ENCODE data around the gene COL4A2. TPM values are rescaled to one million over a fixed set of nuclear protein-coding genes. Genes with fewer than 3 reads are reported as not detected.

Gene COL4A2
- total and polyA plus RNA-seq, 2 experiments from 2014 or later = 146 to 455 TPM

GRCh38 chr13:110367620-110368019 lies 60.5 kb downstream of the COL4A2 start:
- no peaks in the 10 kb centered on the region for H4K20me1 ChIP-seq (ENCODE audit: insufficient read depth)
- no peak overlapping the region for H2AFZ ChIP-seq
- H3K9ac ChIP-seq = no peak overlapping the region
- no peaks in the 10 kb centered on the region for H3K9me2 ChIP-seq (ENCODE audit: insufficient read depth)
- peaks cover 10% of the 10 kb centered on the region for H3F3A ChIP-seq (ENCODE audit: insufficient read depth)
- H3K27me3 ChIP-seq (replicated peaks; ENCODE audit: insufficient read depth) = no peaks in the 10 kb centered on the region
- no peaks in the 10 kb centered on the region; the same call in 1 of the 2 replicates for H3K4me1 ChIP-seq (ENCODE audit: insufficient read depth)
- H3K79me2 ChIP-seq (ENCODE audit: insufficient read depth) = no peaks in the 10 kb centered on the region
- no peak overlapping the region for H3K4me3 ChIP-seq
- DNase-seq = no peak
- no peak overlapping the region for H3K4me2 ChIP-seq (ENCODE audit: unreplicated experiment)
- H3K27ac ChIP-seq = no peak overlapping the region
- in situ Hi-C loops (cut with MboI) = no loop called here
- no peaks in the 10 kb centered on the region for H3K9me3 ChIP-seq (ENCODE audit: low read depth)
- TF ChIP-seq EZH2phosphoT487 (IDR thresholded peaks at IDR 0.05; ENCODE audit: insufficient read depth, low read depth) = no peak
- TF ChIP-seq EZH2 (IDR thresholded peaks at IDR 0.05; ENCODE audit: insufficient read depth, poor library complexity, severe bottlenecking) = no peak
- WGBS, 2 experiments (ENCODE audit: low coverage in 1 of 2, low lambda C conversion rate in 2 of 2, missing lambda C conversion rate in 2 of 2) = 66 to 73% methylated on average over 4 of the region's 4 CpGs
- no peaks in the 10 kb centered on the region for H3K36me3 ChIP-seq (ENCODE audit: low read depth)

- Histone ChIP-seq H3K9me2 (ENCODE audit: insufficient read depth) (no peaks in the 10 kb centered on the region), H3F3A (ENCODE audit: insufficient read depth) (0 out of 2 replicates have a peak, but pooled peaks cover 8% of the 10 kb centered on the region), H3K79me2 (ENCODE audit: insufficient read depth) (no peaks in the 10 kb centered on the region; the same call in 1 of the 2 replicates), H3K9ac (no peak overlapping the region), H4K20me1 (ENCODE audit: insufficient read depth) (no peaks in the 10 kb centered on the region), H3K4me2 (ENCODE audit: unreplicated experiment) (no peak overlapping the region), H3K4me3 (no peak overlapping the region), H3K36me3 (ENCODE audit: low read depth) (no peaks in the 10 kb centered on the region), H2AFZ (no peak overlapping the region), H3K9me3 (ENCODE audit: low read depth) (no peaks in the 10 kb centered on the region), H3K27ac (no peak overlapping the region), H3K27me3 (replicated peaks; ENCODE audit: insufficient read depth) (no peaks in the 10 kb centered on the region), H3K4me1 (ENCODE audit: insufficient read depth) (no peaks in the 10 kb centered on the region; the same call in 1 of the 2 replicates)
- TF ChIP-seq EZH2 (IDR thresholded peaks at IDR 0.05; ENCODE audit: insufficient read depth, poor library complexity, severe bottlenecking) = no peak
- TF ChIP-seq EZH2phosphoT487 (IDR thresholded peaks at IDR 0.05; ENCODE audit: insufficient read depth, low read depth) = no peak
- in situ Hi-C loops (cut with MboI) = no loop called here
- WGBS, 2 experiments (ENCODE audit: low coverage in 1 of 2, low lambda C conversion rate in 2 of 2, missing lambda C conversion rate in 2 of 2) = 85 to 93% methylated on average over 2 of the region's 2 CpGs
- no peak for DNase-seq
Observed at GRCh38 chr13:110368408-110368807, 61.3 kb downstream of the COL4A2 start.

GRCh38 chr13:110369400-110369799 lies 62.3 kb downstream of the COL4A2 start:
- Histone ChIP-seq H3F3A (ENCODE audit: insufficient read depth) (0 out of 2 replicates have a peak, but pooled peaks cover 8% of the 10 kb centered on the region), H3K4me3 (no peak overlapping the region), H3K79me2 (ENCODE audit: insufficient read depth) (no peaks in the 10 kb centered on the region; the same call in 1 of the 2 replicates), H3K27me3 (replicated peaks; ENCODE audit: insufficient read depth) (no peaks in the 10 kb centered on the region), H3K9me2 (ENCODE audit: insufficient read depth) (no peaks in the 10 kb centered on the region), H2AFZ (no peak overlapping the region), H3K9ac (no peak overlapping the region), H3K36me3 (ENCODE audit: low read depth) (no peaks in the 10 kb centered on the region), H4K20me1 (ENCODE audit: insufficient read depth) (no peaks in the 10 kb centered on the region), H3K4me1 (ENCODE audit: insufficient read depth) (peaks cover under 1% of the 10 kb centered on the region; the same call in 1 of the 2 replicates), H3K9me3 (ENCODE audit: low read depth) (no peaks in the 10 kb centered on the region), H3K4me2 (ENCODE audit: unreplicated experiment) (no peak overlapping the region), H3K27ac (no peak overlapping the region)
- WGBS, 2 experiments (ENCODE audit: low coverage in 1 of 2, low lambda C conversion rate in 2 of 2, missing lambda C conversion rate in 2 of 2) = 92 to 96% methylated on average over 5 of the region's 5 CpGs
- no peak for TF ChIP-seq EZH2 (IDR thresholded peaks at IDR 0.05; ENCODE audit: insufficient read depth, poor library complexity, severe bottlenecking)
- no peak for TF ChIP-seq EZH2phosphoT487 (IDR thresholded peaks at IDR 0.05; ENCODE audit: insufficient read depth, low read depth)
- no peak for DNase-seq
- in situ Hi-C loops (cut with MboI) = no loop called here

GRCh38 chr13:110371550-110372465 lies 64.7 kb downstream of the COL4A2 start:
- WGBS, 2 experiments (ENCODE audit: low coverage in 1 of 2, low lambda C conversion rate in 2 of 2, missing lambda C conversion rate in 2 of 2) = 92 to 93% methylated on average over 20 of the region's 20 CpGs
- Histone ChIP-seq H3K9me2 (ENCODE audit: insufficient read depth) (no peaks in the 10 kb centered on the region), H4K20me1 (ENCODE audit: insufficient read depth) (no peaks in the 10 kb centered on the region), H3K27me3 (replicated peaks; ENCODE audit: insufficient read depth) (no peaks in the 10 kb centered on the region), H3K27ac (no peak overlapping the region), H3K79me2 (ENCODE audit: insufficient read depth) (no peaks in the 10 kb centered on the region; the same call in 1 of the 2 replicates), H3K4me3 (no peak overlapping the region), H3K4me1 (ENCODE audit: insufficient read depth) (peaks cover 5% of the 10 kb centered on the region; the same call in 1 of the 2 replicates), H3F3A (ENCODE audit: insufficient read depth) (0 out of 2 replicates have a peak, but pooled peaks cover 8% of the 10 kb centered on the region), H3K4me2 (ENCODE audit: unreplicated experiment) (no peak overlapping the region), H3K9ac (no peak overlapping the region), H3K36me3 (ENCODE audit: low read depth) (no peaks in the 10 kb centered on the region), H2AFZ (no peak overlapping the region), H3K9me3 (ENCODE audit: low read depth) (no peaks in the 10 kb centered on the region)
- in situ Hi-C loops (cut with MboI) = no loop called here
- no peak for TF ChIP-seq EZH2 (IDR thresholded peaks at IDR 0.05; ENCODE audit: insufficient read depth, poor library complexity, severe bottlenecking)
- no peak for TF ChIP-seq EZH2phosphoT487 (IDR thresholded peaks at IDR 0.05; ENCODE audit: insufficient read depth, low read depth)
- DNase-seq = no peak
